SIG-M5 treated with dmso at 0.1 percent for 504 hours (cell line): Measurements from ENCODE around the gene SPN.
"Not testable (repeated sequence)": the region's sequence is repeated elsewhere in the genome, so short reads cannot be mapped to it uniquely, and the experiment has no call there.

Source experiments
- DNase-seq: peaks from one replicate; lab custom pipeline; 2025; ENCODE audit not compliant: unreplicated experiment; lab: John Stamatoyannopoulos, UW

SPN gene

DNA sequence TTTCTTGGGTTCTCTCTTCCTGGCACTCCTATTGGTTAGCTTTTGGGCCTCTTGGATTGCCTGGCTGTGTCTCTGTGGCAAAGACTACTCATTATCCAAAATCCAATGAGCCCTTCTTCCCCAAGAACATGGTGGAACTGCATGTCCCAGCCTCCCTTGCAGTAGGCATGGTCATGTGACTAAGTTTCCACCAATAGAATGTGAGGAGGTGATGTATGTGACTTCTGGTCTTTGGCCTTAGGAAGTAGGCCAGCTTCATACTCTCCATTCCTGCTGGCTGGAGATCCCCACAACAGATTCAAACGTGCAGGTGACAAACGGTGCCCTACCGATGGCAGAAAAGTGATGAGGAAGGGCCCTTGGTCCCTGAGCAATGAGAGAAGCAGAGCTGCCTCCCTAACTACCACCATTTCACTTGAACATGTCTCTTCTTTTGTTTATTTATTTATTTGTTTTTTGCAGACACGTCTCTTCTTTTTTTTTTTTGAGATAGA is 17.3 kb upstream of the SPN start:
- DNase-seq: peak; percentile 49

DNA sequence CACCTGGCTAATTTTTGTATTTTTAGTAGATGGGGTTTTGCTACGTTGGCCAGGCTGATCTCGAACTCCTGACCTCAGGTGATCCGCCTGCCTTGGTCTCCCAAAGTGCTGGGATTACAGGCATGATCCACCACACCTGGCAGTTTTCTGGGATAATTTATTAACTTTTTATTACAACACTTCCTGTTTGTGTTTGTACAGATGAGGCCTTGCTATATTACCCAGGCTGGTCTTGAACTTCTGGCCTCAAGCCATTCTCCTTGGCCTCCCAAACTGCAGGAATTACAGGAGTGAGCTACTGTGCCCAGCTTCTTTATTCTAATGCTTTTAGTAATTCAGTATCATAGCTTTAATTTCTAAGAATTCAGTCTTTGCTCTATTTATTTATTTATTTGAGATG is 16.1 kb upstream of the SPN start:
- DNase-seq: no peak

DNA sequence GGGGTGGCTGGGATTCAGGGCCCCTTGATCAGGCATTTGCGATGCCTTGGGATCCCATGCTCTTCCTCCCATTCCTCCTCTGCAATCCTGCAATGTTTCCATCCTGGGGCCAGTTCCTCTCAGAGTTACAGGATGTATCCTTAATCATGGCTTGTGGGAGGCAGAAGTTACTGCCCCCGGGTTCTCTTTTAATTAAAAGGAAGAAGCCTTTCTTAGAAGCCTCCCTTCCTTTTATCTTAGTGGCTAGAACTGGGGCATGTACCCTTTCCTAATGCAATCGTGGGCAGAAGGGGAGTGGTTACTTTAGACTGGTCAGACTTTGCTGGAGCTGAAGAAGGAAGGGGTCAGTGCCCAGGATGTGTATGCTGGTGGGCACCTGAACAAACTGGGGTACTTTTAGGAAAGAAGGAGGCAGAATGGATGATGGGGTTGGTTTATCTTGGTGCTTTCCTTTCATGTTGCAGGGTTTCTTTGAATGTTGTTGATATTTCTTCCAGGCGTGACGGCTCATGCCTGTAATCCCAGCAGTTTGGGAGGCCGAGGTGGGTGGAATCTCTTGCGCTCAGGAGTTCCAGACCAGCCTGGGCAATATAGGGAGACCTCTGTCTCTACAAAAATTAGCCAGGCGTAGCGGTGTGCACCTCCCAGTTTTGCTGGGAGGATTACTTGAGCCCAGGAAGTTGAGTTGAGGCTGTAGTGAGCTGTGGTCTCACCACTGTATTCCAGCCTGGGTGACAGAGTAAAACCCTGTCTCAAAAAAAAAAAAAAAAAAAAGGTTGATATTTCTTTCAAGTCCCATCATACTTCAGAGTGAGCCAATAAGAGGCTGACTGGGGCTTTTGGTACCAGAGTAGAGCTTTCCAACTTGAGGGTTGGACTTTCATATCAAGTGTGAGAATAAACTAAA is 13.2 kb upstream of the SPN start:
- DNase-seq: peak; percentile 43

DNA sequence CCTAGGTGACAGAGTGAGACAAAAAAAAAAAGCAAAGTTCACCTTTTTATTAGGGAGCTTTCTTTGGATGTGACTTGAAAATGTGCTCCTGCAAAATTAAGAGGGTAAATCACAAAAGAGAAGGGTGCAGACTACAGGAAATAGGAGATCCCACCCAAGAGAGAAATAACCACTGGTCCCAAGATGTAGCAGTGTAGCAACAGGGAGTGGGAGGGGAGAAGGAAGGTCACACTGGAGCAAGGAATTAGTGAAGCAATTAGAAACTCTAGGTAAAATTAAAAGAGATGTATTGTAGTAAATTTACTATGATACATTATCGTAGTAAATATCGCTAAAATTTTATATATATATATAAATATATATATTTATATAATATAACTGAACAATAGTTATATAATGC is 12.3 kb upstream of the SPN start:
- no peak for DNase-seq

DNA sequence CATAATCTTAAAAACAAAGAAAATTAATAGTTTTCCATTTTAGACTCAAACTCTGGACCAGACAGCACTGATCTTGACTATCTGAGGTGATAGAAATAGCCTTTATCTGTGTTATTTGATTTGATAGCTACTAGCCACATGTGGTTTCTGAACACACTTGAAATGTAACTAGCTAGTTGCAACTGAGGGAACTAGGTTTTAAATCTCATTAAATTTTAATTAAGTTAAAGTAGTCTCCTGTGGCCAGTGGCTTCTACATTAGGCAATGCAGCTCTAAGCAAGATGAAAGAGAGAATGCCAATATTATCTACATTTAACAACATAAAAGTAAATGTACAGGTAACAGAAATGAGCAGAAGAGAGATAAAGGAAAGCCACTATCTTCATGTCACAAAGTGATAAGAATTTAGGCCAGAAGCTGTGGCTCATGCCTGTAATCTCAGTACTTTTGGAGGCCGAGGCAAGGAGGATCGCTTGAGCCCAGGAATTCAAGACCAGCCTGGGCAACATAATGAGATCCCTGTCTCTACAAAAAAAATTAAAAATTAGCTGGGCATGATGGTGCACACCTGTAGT is 11.2 kb upstream of the SPN start:
- DNase-seq: no peak

DNA sequence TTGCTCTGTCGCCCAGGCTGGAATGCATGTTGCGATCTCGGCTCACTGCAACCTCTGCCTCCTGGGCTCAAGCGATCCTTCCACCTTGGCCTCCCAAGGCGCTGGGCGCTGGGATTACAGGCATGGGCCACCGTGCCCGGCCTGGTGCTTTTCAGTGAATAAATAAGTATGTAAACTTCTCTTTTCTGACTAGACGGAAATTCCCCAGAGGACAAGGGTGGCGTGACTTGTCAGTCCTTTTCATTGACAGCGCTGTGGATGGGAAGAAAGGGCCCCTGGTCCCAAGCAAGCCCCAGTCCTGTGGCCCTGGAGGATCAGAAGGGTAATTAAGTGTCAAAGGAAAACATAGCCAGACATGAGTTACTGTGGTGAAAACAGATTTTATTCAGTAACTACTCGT is 9.6 kb upstream of the SPN start:
- DNase-seq: no peak

DNA sequence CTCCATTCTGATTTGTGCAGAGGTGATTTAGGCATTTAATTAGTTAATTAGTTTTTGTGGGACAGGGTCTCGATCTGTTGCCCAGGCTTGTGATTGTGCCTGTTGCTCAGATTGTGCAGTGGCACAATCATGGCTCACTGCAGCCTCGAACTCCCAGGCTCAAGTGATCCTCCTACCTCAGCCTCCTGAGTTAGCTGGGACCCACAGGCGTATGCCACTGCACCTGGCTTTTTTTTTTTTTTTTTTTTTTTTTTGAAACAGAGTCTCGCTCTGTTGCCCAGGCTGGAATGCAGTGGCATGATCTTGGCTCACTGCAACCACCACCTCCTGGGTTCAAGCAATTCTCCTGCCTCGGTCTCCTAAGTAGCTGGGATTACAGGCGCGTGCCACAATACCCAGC is 9.2 kb upstream of the SPN start:
- DNase-seq: not testable (repeated sequence)

DNA sequence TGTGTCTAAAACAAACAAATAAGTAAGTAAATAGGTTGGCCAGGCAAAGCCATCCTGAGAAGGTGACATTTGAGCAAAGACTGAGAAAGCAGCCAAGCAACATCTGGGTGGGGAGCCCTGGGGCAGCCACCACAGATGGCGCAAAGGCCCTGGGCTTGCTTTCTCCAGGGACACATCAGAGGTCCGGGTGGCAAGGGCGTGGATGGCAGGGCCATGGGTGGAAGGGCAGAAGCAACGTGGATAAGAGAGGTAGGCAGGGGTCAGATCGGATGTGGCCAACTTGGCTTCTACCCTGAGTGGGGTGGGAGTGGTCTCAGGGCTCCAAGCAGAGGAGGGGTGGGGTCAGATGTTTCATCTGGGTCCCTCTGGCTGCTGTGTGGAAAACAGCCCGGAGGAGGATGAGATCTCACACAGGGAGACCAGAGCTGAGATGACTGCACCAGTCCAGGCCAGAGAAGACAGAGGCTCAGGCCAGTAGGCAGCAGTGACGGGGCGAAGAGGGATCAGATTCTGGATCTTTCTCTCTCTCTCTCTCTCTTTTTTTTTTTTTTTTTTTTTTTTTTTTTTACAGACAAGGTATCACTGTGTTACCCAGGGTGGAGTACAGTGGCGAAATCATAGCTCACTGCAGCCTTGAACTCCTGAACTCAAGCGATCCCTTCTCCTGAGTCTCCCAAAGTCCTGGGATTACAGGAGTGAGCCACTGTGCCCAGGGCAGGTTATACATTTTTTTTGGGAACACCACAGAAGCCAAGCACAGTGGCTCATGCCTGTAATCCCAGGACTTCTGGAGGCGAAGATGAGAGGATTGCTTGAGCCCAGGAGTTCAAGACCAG is 6.1 kb upstream of the SPN start:
- DNase-seq: no peak

DNA sequence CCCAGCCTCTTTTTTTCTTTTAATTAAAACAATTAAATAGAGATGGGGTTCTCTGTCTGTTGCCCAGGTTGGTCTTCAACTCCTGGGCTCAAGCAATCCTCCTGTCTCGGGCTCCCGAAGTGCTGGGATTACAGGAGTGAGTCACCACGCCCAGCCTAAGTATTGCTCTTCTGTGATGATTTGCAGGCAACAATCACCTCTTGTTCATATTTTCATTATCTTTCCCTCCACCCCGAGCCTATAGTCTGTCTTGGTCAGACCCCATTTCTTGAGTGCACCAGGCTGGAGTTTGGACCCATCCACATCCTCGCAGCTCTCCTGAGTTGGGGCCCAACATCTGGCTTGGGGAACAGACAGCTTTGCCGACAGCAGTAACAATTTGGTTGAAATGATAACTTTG is 4.3 kb upstream of the SPN start:
- no peak for DNase-seq

DNA sequence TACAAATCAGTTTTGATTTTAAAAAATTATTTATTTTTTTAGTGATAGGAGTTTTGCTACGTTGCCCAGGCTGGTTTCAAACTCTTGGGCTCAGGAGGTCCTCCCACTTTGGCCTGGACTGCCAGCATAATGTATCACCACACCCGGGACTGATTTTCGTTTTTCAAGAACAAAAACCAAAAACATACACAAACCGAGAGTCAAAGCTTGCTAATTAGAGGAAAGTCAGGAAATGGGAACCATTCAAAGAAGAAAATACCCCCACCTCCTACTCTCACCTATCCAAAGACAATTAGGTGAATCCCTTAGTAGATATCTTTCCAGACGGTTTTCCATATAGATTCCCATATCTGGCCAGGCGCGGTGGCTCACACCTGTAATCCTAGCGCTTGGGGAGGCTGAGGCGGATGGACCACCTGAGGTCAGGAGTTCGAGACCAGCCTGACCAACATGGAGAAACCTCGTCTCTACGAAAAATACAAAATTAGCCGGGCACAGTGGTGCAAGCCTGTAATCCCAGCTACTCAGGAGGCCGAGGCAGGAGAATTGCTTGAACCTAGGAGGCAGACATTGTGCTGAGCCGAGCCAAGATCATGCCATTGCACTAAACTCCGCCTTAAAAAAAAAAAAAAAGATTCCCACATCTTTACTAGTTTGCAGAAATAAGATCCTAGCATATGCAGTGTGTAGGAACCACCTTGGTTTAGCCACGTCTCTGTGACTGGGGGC is 883 bp upstream of the SPN start:
- DNase-seq: no peak

DNA sequence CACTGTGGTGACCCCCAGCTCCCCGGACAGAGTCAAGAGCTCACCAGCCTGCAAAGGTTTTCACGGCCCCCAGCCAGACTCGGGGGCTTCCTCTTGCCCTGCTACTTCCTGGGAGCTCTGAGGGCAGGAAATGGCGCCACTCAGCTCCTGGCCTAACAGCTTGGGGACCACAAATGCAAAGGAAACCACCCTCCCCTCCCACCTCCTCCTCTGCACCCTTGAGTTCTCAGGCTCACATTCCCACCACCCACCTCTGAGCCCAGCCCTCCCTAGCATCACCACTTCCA is 375 bp upstream of the SPN start:
- DNase-seq: peak; percentile 87

DNA sequence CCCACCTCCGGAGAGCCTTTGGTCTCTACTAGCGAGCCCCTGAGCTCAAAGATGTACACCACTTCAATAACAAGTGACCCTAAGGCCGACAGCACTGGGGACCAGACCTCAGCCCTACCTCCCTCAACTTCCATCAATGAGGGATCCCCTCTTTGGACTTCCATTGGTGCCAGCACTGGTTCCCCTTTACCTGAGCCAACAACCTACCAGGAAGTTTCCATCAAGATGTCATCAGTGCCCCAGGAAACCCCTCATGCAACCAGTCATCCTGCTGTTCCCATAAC is 702 bp downstream of the SPN start:
- DNase-seq: no peak

DNA sequence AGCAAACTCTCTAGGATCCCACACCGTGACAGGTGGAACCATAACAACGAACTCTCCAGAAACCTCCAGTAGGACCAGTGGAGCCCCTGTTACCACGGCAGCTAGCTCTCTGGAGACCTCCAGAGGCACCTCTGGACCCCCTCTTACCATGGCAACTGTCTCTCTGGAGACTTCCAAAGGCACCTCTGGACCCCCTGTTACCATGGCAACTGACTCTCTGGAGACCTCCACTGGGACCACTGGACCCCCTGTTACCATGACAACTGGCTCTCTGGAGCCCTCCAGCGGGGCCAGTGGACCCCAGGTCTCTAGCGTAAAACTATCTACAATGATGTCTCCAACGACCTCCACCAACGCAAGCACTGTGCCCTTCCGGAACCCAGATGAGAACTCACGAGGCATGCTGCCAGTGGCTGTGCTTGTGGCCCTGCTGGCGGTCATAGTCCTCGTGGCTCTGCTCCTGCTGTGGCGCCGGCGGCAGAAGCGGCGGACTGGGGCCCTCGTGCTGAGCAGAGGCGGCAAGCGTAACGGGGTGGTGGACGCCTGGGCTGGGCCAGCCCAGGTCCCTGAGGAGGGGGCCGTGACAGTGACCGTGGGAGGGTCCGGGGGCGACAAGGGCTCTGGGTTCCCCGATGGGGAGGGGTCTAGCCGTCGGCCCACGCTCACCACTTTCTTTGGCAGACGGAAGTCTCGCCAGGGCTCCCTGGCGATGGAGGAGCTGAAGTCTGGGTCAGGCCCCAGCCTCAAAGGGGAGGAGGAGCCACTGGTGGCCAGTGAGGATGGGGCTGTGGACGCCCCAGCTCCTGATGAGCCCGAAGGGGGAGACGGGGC is 1.3 kb downstream of the SPN start:
- DNase-seq: no peak

DNA sequence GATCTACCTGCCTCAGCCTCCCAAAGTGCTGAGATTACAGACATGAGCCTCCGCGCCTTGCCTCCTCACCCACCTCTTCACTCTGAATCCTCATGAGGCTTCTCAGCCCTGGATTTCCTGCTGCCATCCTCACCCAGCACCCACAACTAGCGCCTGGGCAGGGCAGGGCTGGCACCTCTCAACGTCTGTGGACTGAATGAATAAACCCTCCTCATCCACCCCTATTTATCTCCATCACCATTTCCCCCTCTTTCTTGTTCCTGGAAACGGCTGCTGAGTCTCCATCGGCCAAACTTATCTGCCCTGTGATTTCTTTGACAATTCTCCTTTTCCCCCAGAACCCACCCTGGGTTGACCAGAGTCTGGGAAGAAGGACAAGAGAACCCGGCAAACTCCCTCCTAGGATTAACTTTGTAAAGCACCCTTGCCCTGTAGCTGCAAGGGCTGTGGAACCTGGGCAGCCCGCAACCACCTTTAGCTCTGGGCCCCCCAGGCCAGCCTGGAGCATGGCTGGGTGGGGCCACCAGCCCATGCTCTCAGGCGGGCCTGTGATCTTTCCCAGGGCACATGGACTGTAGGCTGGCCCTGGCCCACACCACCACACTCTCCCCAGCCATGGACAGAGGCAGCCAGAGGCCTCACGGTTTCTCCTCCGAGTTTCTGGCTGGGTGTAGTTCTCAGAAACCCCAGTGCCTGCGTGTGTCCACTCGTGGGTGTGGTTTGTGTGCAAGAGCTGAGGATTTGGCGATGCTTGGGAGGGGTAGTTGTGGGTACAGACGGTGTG is 2.4 kb downstream of the SPN start:
- DNase-seq: no peak

DNA sequence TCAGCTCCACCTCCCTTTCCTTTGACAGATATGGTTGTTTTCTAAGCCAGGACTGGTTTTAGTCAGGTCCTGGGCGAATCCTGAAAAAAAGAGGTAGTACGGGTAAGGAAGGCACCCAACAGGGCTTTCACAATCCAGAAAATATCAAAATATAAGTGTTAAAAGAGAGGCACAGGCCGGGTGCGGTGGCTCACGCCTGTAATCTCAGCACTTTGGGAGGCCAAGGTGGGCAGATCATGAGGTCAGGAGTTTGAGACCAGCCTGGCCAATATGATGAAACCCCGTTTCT is 4.2 kb downstream of the SPN start:
- DNase-seq: not testable (repeated sequence)

DNA sequence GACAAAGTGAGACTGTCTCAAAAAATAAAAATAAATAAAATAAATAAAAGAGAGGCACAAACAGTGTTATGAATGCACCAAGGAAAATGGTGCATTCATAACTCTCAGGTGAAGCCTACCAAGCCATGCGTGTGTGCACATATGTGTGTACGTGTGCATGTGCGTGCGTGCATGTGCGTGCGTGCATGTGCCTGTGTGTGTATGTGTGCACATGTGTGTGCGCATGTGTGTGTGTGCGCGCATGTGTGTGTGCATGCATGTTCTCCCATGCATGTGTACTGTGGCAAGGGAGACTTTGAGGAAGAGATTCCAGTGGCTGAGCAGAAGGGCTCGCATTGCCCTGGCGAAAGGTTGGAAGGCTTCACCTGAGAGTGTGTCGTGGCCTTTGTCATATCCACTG is 4.7 kb downstream of the SPN start:
- DNase-seq: no peak

DNA sequence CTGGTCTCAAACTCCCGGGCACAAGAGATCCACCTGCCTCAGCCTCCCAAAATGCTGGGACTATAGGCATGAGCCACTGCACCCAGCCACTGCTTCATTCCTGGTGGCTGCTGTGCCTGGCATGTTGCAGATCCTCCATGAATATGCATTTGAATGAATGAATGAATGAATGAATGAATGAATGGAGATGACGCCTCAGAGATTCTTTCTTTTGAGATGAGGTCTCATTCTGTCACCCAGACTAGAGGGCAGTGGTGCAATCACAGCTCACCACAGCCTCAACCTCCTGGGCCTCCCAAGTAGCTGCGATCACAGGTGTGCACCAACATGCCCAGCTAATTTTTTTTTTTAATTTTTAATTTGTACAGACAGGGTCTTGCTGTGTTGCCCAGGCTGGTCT is 5.2 kb downstream of the SPN start:
- DNase-seq: no peak

DNA sequence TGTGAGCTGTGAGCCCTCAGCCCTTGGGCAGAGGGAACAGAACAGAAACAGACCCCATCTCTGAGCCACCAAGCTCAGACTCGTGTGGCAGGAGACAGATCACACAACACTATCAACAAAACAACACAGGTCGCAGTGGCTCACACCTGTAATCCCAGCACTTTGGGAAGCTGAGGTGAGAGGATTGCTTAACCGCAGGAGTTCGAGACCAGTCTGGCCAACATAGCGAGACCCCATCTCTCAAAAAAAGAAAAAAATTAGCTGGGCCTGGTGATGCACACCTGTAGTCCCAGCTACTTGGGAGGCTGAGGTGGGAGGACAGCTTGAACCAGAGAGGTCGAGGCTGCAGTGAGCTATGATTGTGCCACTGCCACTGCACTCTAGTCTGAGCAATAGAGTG is 10.5 kb downstream of the SPN start:
- no peak for DNase-seq

DNA sequence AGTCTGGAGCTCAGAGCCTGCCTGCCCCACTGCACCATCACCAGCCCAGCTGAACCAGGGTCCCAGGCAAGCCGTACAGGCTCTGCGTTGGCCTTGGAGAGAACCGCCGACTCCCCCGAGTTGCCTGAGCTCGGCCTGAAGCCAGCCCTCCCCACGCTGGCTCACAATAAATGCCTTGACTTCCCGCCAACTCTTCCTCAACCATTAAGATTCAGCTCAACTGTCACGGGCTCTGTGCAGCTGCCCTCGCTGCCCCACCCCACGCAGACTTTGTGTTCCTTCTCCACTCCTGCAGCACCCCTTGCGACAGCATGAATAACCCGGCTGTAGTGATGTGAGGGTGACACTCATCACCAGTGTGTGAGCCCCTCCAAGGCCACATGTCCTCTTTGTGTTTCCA is 11.1 kb downstream of the SPN start:
- peak; percentile 36 for DNase-seq
